ENCODE results near the gene PLEKHA5.
"Not testable (repeated sequence)": the region's sequence is repeated elsewhere in the genome, so short reads cannot be mapped to it uniquely, and the experiment has no call there.

PLEKHA5 gene

GRCh38 chr12:19412844-19413243 is 283.3 kb downstream of the PLEKHA5 start:
- no peak for FAIRE-seq

DNA sequence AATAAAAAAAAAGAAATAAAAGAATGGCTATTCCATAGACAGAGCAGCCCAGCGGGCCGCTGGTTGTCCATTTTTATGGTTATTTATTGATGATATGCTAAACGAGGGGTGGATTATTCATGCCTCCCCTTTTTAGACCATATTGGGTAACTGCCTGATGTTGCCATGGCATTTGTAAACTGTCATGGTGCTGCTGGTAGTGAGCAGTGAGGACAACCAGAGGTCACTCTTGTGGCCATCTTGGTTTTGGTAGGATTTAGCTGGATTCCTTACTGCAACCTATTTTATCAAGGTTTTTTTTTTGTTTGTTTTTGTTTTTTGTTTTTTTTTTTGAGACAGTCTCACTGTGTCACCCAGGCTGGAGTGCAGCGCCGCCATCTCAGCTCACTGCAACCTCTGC is 284.0 kb downstream of the PLEKHA5 start:
- not testable (repeated sequence) for FAIRE-seq

GRCh38 chr12:19415563-19415962 is 286.0 kb downstream of the PLEKHA5 start:
- FAIRE-seq, result no peak

DNA sequence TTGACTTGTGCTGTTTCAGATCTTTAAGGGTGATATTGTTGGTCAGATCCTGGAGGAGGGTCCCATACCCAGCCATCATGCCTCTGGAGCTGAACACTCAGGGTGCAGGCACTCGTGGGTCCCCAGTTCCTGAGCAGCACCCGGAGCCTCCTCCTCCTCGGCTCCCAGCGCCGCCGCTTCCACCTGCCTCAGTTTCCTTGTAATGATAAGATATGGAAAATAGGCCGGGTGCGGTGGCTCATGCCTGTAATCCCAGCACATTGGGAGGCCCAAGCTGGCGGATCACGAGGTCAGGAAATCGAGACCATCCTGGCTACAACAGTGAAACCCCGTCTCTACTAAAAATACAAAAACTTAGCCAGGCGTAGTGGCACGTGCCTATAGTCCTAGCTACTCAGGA is 289.6 kb downstream of the PLEKHA5 start:
- FAIRE-seq, result no peak

DNA sequence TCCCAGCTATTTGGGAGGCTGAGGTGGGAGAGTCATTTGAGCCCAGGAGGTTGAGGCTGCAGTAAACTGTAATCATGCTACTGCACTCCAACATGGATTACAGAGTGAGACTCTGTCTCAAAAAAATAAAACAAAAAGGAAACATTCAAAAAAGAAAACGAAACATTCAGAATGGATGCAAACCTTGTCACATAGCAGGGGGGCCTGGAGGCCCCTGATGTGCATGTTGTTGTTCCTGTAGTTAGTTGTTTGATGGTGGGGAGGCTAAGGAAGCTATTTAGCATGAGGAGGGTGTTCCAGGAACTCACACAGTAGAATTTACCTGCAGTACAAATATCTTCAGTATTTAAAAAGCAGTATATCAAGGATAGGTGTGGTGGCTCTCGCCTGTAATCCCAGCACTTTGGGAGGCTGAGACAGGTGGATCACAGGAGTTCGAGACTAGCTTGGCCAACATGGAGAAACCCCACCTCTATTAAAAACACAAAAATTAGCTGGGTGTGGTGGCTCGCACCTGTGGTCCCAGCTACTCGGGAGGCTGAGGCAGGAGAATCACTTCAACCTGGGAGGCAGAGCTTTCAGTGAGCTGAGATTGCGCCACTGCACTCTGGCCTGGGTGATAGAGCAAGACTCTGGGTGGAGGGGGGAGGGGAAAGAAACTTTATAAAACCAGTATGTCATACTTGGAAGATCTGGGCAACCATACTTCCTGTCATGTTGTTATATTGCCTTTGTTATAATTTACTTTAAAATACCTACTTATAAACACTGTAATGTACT is 292.2 kb downstream of the PLEKHA5 start:
- no peak for FAIRE-seq

- FAIRE-seq, result no peak
These were observed 293.8 kb downstream of the PLEKHA5 start for GRCh38 chr12:19423166-19423930.

Measured in TTC549 (cell line).